GM18511 (cell line): ENCODE results near the gene APOLD1.
A peak's percentile ranks its signal among the peaks of the same experiment; 100 is the strongest.
"Not testable (repeated sequence)": the region's sequence is repeated elsewhere in the genome, so short reads cannot be mapped to it uniquely, and the experiment has no call there.

Source experiments
- ATAC-seq: cut with Tn5 transposase; IDR thresholded peaks from one replicate; pipeline ENCODE4 v1.9.1; 2021; ENCODE audit warnings: mild to moderate bottlenecking, moderate library complexity; ENCODE audit not compliant: unreplicated experiment

The APOLD1 gene, protein sequence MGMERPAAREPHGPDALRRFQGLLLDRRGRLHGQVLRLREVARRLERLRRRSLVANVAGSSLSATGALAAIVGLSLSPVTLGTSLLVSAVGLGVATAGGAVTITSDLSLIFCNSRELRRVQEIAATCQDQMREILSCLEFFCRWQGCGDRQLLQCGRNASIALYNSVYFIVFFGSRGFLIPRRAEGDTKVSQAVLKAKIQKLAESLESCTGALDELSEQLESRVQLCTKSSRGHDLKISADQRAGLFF

GRCh38 chr12:12784911-12785814 lies at the start of gene APOLD1:
Gene APOLD1, plus strand, starts transcription at chr12:12785659. Its CDS starts 33 bp downstream, at chr12:12785692.
- no peak for ATAC-seq

DNA sequence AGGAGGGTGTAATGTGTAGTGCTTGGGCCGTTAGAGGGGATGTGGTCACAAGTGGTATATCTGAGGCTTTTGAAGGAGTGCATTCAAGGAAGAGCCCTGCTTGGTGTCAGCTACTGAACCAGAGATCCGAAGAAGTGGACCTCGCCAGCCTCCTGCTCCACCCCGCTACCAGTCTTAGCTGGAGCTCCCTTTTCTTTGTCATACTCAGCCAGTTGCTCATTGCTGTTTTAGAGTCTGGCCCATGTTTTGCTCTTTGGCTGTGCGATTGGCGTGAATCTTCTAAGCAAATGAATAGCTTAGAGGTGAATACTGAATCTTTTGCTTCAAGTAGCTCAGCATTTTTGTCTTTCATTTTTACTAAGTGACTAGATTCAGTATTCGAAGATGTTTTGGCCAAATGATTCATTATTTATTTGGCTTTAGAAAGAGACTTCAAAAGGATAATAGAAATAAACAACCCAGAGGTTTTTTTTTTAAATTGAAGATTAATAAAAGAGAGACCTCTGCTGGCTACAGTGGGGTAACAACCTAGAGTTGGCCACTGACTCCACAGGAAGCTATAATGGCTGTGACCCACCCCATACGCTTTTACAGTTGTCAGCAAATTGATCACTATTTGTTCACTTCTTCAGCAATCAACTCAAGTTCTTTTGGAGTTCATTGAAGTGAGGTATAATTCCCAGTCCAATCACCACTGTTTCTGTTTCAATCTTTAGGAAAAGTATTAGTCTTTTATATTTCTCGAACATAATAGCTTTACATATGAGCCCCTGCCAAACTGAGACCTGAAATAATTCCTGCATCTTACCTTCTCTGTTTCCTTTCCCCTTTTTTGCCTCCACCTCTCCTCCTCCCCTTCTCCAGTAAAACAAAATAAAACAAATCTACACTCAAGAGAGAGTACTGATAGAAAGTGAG lies 48.4 kb upstream of the APOLD1 start:
- peak; percentile 82 for ATAC-seq

GRCh38 chr12:12738152-12738551 lies 47.3 kb upstream of the APOLD1 start:
- ATAC-seq: not testable (repeated sequence)

DNA sequence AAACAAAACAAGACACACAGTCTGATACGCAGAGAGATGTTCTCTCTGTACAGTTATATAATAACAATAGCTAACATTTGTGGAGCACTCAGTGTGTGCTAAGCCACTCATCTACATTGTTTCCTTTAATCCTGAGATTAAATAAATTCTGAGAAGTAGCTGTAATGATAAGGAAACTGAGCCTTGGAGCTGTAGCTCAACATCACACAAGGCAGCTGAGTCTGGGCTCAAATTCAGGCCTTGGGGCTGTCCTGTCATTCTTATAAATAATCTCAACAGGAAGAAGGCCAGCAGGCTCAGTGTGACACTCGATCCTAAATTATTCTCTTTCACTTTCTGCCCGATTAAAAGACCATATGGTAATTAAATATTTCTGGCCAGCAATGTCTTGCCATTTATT lies 43.8 kb upstream of the APOLD1 start:
- no peak for ATAC-seq

DNA sequence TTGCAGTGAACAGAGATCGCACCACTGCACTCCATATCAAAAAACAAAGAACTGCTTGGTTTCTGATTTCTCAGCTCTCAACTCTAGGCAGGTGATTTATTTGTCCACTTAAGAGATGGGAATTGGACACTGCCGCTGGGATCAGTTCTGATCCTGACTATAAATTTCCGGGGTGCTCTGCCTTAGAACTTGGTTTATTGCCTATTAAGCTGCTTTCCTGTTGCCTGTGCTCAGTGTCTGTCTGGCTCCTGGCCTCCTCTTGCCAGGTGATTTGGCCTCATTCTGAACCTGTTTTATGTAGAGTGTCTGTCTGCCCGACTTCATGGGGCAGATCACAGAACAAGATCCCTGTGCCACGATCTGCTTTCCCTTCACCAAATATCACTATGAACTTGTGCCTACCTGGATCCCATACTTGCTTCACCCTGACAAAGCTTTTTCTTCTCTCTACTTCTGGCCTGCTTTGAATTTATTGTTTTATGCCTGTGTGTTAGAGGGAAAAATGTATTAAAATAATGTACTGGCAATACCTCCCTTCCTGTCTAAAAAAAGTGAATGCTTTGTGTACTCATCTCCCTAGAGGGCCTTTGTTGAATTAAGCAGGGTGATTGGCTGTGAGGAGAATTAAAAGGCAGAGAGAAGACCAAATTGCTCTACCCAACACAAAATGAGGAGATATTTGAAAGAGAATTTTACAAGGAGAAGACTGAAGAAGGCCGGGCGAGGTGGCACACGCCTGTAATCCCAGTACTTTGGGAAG lies 40.7 kb upstream of the APOLD1 start:
- ATAC-seq: no peak

GRCh38 chr12:12745576-12746211 lies 39.8 kb upstream of the APOLD1 start:
- no peak for ATAC-seq

GRCh38 chr12:12747278-12747677 lies 38.2 kb upstream of the APOLD1 start:
- no peak for ATAC-seq

DNA sequence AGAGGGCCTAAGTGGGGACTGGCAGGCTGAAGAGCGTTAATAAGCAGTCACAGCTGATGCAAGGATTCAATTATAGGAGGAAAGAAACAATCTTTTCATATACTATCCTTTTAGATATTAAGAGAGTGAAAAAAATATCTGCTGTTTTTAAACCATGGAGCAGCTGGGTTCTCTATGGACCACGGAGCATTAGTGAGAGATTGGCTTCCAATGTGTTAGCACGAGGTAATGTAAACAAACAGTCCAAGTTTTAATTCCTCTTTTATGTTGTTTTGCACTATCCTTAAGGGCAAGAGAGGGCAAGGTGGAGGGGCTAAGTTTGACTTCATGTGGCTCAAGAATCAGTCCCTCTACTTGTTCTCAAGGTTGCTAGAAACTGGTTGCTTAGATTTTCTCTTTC lies 37.4 kb upstream of the APOLD1 start:
- no peak for ATAC-seq

- ATAC-seq: no peak
Measured at GRCh38 chr12:12749433-12749832, 36.0 kb upstream of the APOLD1 start.

DNA sequence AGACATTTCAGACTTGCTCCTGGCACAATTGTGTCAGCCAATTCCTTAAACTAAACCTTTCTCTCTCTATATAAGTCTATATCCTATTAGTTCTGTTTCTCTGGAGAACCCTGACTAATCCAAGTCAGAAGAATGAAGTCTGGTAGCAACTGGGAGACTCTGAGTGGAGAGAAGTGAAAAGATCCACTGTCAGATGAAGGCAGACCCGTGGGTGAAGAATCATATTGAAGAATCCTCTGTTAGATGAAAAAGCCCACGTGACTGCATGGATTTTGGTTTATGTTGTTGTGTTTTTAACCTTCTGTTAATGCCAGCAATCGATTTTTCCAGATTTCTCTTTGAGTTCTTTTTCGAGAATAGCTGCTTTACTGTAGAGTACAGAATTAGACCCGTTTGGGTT lies 29.5 kb upstream of the APOLD1 start:
- no peak for ATAC-seq

DNA sequence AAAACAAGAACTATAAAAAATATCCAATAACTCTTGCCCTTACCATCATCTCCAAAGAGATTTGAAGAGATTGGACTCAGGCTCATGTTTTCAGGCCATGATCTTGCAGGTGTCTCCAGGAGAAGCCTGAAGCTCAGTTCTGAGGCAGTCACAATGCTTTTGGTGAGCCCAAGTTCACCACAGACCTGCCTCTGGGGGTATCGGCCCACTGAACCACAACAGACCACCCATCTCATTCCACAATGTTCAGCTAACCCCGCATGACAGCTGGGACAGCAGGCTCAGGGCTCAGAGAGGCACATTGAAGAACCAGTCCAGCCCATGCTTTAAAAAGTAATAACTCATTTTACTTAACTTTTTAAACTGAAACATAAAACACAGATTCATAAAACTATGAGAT lies 28.3 kb upstream of the APOLD1 start:
- no peak for ATAC-seq

DNA sequence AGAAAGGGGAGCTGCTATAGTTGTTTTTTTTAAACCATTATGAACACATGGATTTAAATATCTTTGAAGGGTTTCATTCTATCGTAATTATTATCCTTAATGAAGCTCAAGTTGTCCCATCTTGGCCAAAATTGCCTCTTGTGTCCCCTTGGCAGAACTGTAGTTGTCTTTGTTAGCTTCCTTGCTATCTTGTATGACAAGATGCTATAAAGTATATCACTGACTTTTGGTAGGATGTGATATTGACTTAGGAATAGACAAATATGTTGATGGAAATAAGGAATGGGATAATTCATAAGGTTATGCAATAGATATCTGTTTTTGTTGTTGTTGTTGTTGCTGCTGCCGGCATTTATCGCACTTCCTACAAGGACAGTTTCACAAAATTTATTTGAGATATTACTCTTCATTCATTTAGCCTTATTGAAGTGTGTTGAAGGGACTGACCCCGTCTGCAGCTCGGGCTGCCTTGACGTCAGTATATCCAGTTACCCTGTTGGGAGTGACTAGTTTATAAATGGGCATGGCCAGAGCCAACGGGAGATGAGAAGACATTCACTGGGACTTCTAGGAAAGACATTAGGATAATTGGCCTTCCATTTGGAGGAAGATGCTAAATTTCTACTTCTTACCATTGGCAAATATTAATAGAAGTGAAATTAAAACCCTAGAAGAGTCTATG lies 26.1 kb upstream of the APOLD1 start:
- no peak for ATAC-seq

DNA sequence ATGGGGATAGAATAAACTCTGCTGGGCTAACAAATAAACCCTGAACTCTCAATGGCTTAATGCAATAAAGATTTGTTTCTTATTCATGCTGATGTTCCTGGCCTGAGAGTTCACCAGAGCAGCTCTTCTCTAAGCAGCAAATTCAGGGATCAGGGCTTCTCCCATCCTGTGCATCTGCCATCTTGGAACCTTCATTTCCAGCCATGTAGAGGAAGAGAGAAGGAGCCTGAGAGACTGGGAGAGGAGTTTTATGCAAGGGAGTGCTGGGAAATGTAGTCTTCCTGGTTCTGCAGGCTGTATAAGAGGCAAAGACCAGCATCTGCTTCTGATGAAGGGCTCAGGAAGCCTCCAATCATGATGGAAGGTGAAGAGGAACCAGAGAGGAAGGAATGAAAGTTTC lies 20.6 kb upstream of the APOLD1 start:
- no peak for ATAC-seq

- ATAC-seq: no peak
Measured at GRCh38 chr12:12770262-12770661, 15.2 kb upstream of the APOLD1 start.

- ATAC-seq: no peak
Measured at GRCh38 chr12:12774791-12775190, 10.7 kb upstream of the APOLD1 start.

DNA sequence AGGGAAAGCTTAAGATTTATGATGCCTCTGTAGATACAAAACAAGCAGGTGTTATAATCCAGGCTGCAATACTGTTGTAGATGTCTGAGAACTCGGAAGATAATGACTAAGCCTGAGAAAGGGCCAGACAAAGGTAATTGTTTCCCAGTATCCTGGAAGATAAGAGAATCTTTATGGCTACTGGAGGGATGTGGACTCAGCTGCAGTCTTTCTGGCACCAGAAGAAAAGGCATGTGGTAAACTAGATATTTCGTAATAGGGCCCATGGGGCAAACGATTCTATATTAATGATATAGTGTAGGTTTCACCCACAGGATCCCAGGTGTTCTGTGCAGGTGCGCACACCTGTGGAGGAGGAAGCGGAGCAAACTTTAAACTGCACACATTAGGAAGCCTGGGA lies 9.2 kb upstream of the APOLD1 start:
- ATAC-seq: no peak

GRCh38 chr12:12777092-12777491 lies 8.4 kb upstream of the APOLD1 start:
- no peak for ATAC-seq

GRCh38 chr12:12779007-12779406 lies 6.5 kb upstream of the APOLD1 start:
- ATAC-seq: no peak

- ATAC-seq: no peak
Measured at GRCh38 chr12:12779529-12779928, 5.9 kb upstream of the APOLD1 start.
